OCI-LY1 (cell line): Measurements from ENCODE around the gene AFP.

Source experiments
- CTCF ChIP-seq: fragments of 200-600 bp; sonication (generic), shearing (Covaris generic); IDR thresholded peaks from 2 replicates; pipeline ENCODE4 v1.5.1; 2017; ENCODE audit warnings: mild to moderate bottlenecking, antibody characterized with exemption, low read length, moderate library complexity, mixed read lengths
- EZH2 ChIP-seq: fragments of 200-600 bp; sonication (generic), shearing (Covaris generic); IDR thresholded peaks from 2 replicates; pipeline ENCODE4 v1.8.0; 2017; ENCODE audit warnings: borderline replicate concordance, mixed run types, mild to moderate bottlenecking, antibody characterized with exemption, low read length, moderate library complexity, mixed read lengths

GRCh38 chr4:73410916-73411730 is 24.9 kb upstream of the AFP start:
- no peak for TF ChIP-seq CTCF
- TF ChIP-seq EZH2, result no peak
